ENCODE results near the gene SIL1. TPM values are rescaled to one million over a fixed set of nuclear protein-coding genes. Genes with fewer than 3 reads are reported as not detected.

The SIL1 gene
- total and polyA plus RNA-seq, 2 of the 8 experiments (the other 6 are each of a cell fraction or from before 2014, with no cell fraction given) = 8.3 to 12.8 TPM

DNA sequence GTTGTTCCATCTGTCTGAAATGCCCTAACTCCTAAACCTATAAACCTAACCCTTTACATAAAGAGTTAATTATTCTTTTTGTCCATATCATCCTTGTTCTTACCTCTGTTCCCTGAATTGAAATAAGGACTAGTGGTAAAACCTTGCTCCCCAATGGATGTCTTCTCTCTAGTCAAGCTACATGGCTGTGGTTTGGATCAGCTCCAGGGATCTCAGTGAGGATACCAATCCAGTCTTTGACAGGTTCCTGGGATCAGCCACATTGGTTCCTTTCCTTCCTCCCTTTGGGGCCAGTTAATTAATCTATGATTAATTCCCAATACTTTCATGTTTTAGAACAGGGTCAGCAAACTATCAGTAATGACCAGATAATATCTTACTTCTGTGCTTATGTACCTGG lies 151.6 kb downstream of the SIL1 start (continued):
- no peak for TF ChIP-seq TCF12 (IDR thresholded peaks at IDR 0.05; ENCODE audit: low read depth, low read length)
- TF ChIP-seq POLR2A (IDR thresholded peaks at IDR 0.05; ENCODE audit: control extremely low read depth in 1 of 2, low read depth in 2 of 2, low read length in 2 of 2) = no peak
- TF ChIP-seq GTF2F1 (IDR thresholded peaks at IDR 0.05; ENCODE audit: borderline replicate concordance, low read depth, low read length) = no peak
- no peak for TF ChIP-seq TAF7 (optimal IDR thresholded peaks at IDR 0.05; ENCODE audit: borderline replicate concordance, low read depth, low read length)
- TF ChIP-seq PHF8 (conservative IDR thresholded peaks at IDR 0.05; ENCODE audit: low read depth, low read length) = no peak
- no peak for TF ChIP-seq SIRT6 (IDR thresholded peaks at IDR 0.05; ENCODE audit: low read length)
- TF ChIP-seq CEBPB (IDR thresholded peaks at IDR 0.05; ENCODE audit: low read depth, low read length) = no peak
- no peak for TF ChIP-seq JUND (IDR thresholded peaks at IDR 0.05; ENCODE audit: low read length)
- TF ChIP-seq HDAC6 (IDR thresholded peaks at IDR 0.05; ENCODE audit: low read depth, low read length) = no peak
- no peak for TF ChIP-seq YY1 (IDR thresholded peaks at IDR 0.05; ENCODE audit: low read depth, low read length)
